Mesothelial cell of epicardium (in vitro differentiated cells): ENCODE data around the gene PRCC. TPM values are rescaled to one million over a fixed set of nuclear protein-coding genes. Genes with fewer than 3 reads are reported as not detected.
A peak's percentile ranks its signal among the peaks of the same experiment; 100 is the strongest.

ENCODE experiments used
- DNase-seq, 2 experiments: peaks; one replicate each; pipeline ENCODE4 v3.0.0; 2021; ENCODE audit warnings: low spot score in 2 of 2; ENCODE audit not compliant: unreplicated experiment in 2 of 2
- H3K27ac Mint-ChIP-seq: 2 replicates; pipeline ENCODE4 v1.8.0; 2021; ENCODE audit warnings: mixed read lengths
- H3K27me3 Mint-ChIP-seq: 2 replicates; pipeline ENCODE4 v1.8.0; 2021; ENCODE audit warnings: low read depth, mixed read lengths
- H3K36me3 Mint-ChIP-seq: 2 replicates; pipeline ENCODE4 v1.8.0; 2021; ENCODE audit warnings: mixed read lengths
- H3K4me1 Mint-ChIP-seq: 2 replicates; pipeline ENCODE4 v1.8.0; 2021; ENCODE audit warnings: mixed read lengths
- H3K4me3 Mint-ChIP-seq: 2 replicates; pipeline ENCODE4 v1.8.0; 2021; ENCODE audit warnings: mild to moderate bottlenecking, moderate library complexity, mixed read lengths
- H3K9me3 Mint-ChIP-seq: 2 replicates; pipeline ENCODE4 v1.8.0; 2021; ENCODE audit warnings: mixed read lengths
- total RNA-seq: library from RNA; stranded (reverse); gene quantifications from 3 replicates; pipeline ENCODE4 v1.2.1, GENCODE V29; 2021
- TF ChIP-seq, protein P1 (sequence below): fragments of 200-600 bp; sonication (generic); IDR thresholded peaks from one replicate; pipeline ENCODE4 v1.5.0; 2021; ENCODE audit warnings: antibody characterized with exemption; ENCODE audit not compliant: unreplicated experiment

The PRCC gene
- total RNA-seq, 1 donor from 2014 or later, result 93.7 TPM

DNA sequence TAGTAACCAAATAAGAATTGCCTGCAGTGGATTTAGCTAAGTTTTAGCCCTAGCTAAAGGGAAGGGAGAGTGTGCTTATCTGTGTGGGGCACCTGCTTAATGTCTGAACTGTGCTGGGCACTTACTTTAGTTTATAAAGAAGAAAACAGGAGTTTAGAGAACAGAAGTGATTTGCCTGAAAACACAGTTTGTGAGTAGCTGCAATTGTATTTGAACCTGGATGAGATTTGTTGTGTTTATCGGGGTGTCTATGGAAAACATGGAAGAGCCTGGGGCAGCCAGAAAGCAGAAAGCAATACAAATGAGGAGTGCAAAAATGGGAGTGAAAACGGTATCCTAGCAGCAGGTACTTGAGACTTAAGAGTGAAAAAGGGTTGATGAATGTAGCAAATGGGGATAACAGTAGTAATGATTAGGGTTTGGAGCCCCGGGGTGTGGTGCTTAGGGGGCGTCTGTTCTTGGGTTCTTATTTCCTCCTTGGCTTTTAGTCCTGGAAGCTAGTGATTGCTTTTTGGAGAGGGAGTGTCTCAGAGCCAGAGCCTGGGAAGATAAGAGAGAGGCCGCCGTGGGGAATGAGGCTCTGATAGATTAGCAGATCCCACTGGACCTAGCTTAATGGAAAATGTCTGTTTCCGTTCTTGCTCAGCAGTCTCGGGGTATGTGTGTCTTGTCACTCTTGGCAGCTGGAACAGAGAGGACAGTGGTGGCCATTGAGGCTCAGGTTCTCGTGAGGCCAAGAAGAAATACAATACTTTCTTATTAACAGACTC is 5.6 kb downstream of the PRCC start:
- peak overlapping the region; percentile 5 for H3K4me3 Mint-ChIP-seq
- DNase-seq, result no peak
- TF ChIP-seq, protein P1, sequence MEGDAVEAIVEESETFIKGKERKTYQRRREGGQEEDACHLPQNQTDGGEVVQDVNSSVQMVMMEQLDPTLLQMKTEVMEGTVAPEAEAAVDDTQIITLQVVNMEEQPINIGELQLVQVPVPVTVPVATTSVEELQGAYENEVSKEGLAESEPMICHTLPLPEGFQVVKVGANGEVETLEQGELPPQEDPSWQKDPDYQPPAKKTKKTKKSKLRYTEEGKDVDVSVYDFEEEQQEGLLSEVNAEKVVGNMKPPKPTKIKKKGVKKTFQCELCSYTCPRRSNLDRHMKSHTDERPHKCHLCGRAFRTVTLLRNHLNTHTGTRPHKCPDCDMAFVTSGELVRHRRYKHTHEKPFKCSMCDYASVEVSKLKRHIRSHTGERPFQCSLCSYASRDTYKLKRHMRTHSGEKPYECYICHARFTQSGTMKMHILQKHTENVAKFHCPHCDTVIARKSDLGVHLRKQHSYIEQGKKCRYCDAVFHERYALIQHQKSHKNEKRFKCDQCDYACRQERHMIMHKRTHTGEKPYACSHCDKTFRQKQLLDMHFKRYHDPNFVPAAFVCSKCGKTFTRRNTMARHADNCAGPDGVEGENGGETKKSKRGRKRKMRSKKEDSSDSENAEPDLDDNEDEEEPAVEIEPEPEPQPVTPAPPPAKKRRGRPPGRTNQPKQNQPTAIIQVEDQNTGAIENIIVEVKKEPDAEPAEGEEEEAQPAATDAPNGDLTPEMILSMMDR, result no peak
- no peaks in the 10 kb centered on the region for H3K27me3 Mint-ChIP-seq
- peaks cover 56% of the 10 kb centered on the region for H3K4me1 Mint-ChIP-seq
- H3K9me3 Mint-ChIP-seq, result no peaks in the 10 kb centered on the region
- H3K27ac Mint-ChIP-seq, result peak overlapping the region; percentile 85
- peaks cover 12% of the 10 kb centered on the region for H3K36me3 Mint-ChIP-seq

DNA sequence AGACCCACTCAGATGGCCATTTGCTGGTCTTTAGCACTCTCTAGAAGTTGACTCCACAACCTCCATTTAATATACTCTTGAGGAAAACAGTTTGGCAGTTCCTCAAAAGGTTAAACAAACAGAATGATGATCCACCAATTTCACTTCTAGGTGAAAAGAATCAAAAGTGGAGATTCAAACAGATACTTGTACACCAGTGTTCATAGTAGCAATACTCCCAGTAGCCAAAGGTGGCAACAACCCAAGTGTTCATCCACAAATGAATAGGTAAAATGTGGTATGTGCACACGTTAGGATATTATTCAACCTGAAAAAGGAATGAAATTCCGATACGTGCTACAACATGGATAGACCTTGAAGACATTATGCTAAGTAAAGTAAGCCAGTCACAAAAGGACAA is 6.3 kb downstream of the PRCC start:
- peaks cover 55% of the 10 kb centered on the region for H3K4me1 Mint-ChIP-seq
- H3K9me3 Mint-ChIP-seq, result no peaks in the 10 kb centered on the region
- DNase-seq, result no peak

DNA sequence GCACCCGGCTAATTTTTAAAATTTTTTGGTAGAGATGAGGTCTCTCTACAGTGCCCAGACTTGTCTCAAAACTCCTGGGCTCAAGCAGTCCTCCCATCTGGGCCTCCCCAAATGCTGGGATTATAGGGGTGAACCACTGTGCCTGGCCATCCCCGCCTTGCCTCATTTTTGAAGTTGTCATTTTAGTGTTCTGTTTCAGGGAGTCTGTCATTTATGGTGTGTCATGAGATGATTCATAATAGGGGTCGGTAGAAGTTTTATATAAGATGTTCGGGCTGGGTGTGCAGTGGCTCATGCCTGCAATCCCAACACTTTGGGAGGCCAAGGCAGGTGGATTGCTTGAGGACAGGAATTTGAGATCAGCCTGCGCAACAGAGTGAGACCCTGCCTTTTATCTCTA is 8.5 kb downstream of the PRCC start:
- H3K27ac Mint-ChIP-seq, result no peak overlapping the region
- TF ChIP-seq, protein P1, result no peak

More for the DNA sequence above, 6.3 kb downstream of the PRCC start:
- no peak overlapping the region for H3K4me3 Mint-ChIP-seq
- no peaks in the 10 kb centered on the region for H3K27me3 Mint-ChIP-seq
- H3K36me3 Mint-ChIP-seq, result peaks cover 12% of the 10 kb centered on the region
- H3K27ac Mint-ChIP-seq, result peak overlapping the region; percentile 85
- TF ChIP-seq, protein P1, result no peak

DNA sequence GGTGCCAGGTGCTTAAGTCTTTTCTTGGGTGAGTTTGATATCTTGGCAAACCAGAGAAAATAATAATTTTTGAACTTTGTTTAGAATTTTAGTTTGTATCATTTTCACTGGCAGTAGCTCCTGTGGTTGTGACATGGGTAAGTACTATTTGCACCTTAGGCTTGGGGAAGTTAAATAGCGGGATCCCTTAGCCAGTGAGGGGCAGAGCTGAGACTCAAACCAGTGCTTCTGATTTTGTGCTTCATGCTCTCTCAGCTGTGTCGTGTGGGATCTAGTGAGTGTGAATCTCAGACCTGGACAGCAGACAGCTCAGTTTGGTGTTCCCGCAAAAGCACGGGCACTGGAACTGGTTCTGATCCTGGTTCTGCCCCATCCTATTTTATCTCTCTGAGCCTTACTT is 9.6 kb downstream of the PRCC start:
- TF ChIP-seq, protein P1, result no peak
- Mint-ChIP-seq H3K27me3 (no peaks in the 10 kb centered on the region), H3K4me1 (peaks cover 35% of the 10 kb centered on the region), H3K9me3 (no peaks in the 10 kb centered on the region), H3K36me3 (peaks cover 7% of the 10 kb centered on the region), H3K27ac (peak overlapping the region; percentile 49), H3K4me3 (no peak overlapping the region)
- DNase-seq, result no peak

More for the DNA sequence above, 8.5 kb downstream of the PRCC start:
- Mint-ChIP-seq H3K4me1 (peaks cover 41% of the 10 kb centered on the region), H3K9me3 (no peaks in the 10 kb centered on the region), H3K4me3 (no peak overlapping the region), H3K27me3 (no peaks in the 10 kb centered on the region), H3K36me3 (peaks cover 9% of the 10 kb centered on the region)
- no peak for DNase-seq

DNA sequence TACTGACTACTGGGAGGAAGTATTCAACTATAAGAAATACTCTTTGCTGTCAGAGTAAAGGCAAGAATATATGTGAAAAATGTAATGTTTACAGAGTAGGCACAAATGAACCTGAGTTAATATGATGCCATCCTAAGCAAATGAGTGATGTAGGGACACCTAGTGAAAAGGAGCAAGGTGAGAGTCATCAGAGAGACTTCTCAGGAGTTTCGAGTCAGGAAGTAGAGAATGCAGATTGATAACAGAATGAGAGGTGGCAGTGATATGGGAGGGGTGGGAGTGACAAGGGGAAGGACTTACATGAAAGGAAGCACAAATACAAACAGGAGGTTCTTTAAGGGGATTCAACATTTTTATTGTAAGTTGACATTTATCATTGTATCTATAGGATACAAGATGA is 10.2 kb downstream of the PRCC start:
- no peak for DNase-seq
- H3K27me3 Mint-ChIP-seq, result no peaks in the 10 kb centered on the region
- TF ChIP-seq, protein P1, result no peak
- H3K4me3 Mint-ChIP-seq, result no peak overlapping the region
- peaks cover 8% of the 10 kb centered on the region for H3K36me3 Mint-ChIP-seq
- peak overlapping the region; percentile 49 for H3K27ac Mint-ChIP-seq
- peaks cover 28% of the 10 kb centered on the region for H3K4me1 Mint-ChIP-seq
- H3K9me3 Mint-ChIP-seq, result no peaks in the 10 kb centered on the region
